ENCODE measurements around the gene CRIP2.

GRCh38 chr14:105477660-105478397 lies 3.2 kb downstream of the CRIP2 start:
- TF ChIP-seq CTCF (IDR thresholded peaks at IDR 0.05) (no peak), POLR2A (IDR thresholded peaks at IDR 0.05) (no peak)

All from right lobe of liver (tissue), 4 donors.